ENCODE measurements around the gene HMX3. TPM values are rescaled to one million over a fixed set of nuclear protein-coding genes. Genes with fewer than 3 reads are reported as not detected.
A peak's percentile ranks its signal among the peaks of the same experiment; 100 is the strongest.

HMX3 gene
- total and polyA plus RNA-seq, 2 experiments from 2014 or later = 0.35 TPM; not detected in 1

DNA sequence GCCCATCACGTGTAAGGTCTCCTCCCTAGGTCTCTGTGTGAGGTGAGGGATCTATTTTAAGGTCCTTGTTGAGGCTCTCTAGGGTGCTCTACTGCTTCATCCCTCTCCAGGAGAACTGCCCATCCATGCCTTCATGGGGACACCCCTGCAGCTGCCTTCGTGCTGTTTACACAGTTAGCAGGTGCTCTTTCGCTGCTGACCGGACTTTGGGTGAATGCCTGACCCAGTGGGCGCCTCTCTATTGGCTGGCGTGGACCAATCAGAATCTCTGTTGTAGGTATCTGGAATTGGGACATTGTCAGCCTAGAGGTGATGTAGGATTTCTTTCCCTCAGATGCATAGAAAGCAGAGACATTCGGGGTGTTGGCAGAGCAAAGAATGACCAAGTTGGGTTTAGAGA, 38.7 kb upstream of the HMX3 start:
- Histone ChIP-seq H3K27me3 (ENCODE audit: insufficient read depth) (no peaks in the 10 kb centered on the region), H3K4me1 (ENCODE audit: insufficient read depth) (no peaks in the 10 kb centered on the region), H4K20me1 (replicated peaks; ENCODE audit: insufficient read depth) (no peaks in the 10 kb centered on the region), H3K9me2 (ENCODE audit: insufficient read depth) (no peaks in the 10 kb centered on the region), H3K27ac (ENCODE audit: low read depth) (no peak overlapping the region), H3K79me2 (replicated peaks; ENCODE audit: insufficient read depth) (no peaks in the 10 kb centered on the region), H3K4me2 (no peak overlapping the region), H2AFZ (peak overlapping the region; percentile 63; the same call in 1 of the 2 replicates), H3K4me3 (no peak overlapping the region), H3K36me3 (ENCODE audit: insufficient read depth) (no peaks in the 10 kb centered on the region), H3F3A (replicated peaks; ENCODE audit: low read depth) (no peaks in the 10 kb centered on the region)
- no peak for DNase-seq (ENCODE audit: low spot score)
- Mint-ChIP-seq H3K4me1 (peaks cover 8% of the 10 kb centered on the region), H3K9me3 (no peaks in the 10 kb centered on the region), H3K27ac (no peak overlapping the region), H3K36me3 (ENCODE audit: low read depth) (no peaks in the 10 kb centered on the region), H3K27me3 (ENCODE audit: insufficient read depth, low read depth, poor library complexity) (peaks cover 9% of the 10 kb centered on the region), H3K4me3 (no peak overlapping the region)
- TF ChIP-seq CREB1 (CRISPR knock-in tag; IDR thresholded peaks at IDR 0.05; ENCODE audit: low read depth) (no peak), EZH2 (IDR thresholded peaks at IDR 0.05; ENCODE audit: low read depth, unreplicated experiment) (no peak), STAT1 (IDR thresholded peaks at IDR 0.05; ENCODE audit: unreplicated experiment) (no peak), ZNF331 (CRISPR knock-in tag; IDR thresholded peaks at IDR 0.05; ENCODE audit: low read depth) (no peak), EZH2phosphoT487 (IDR thresholded peaks at IDR 0.05; ENCODE audit: unreplicated experiment) (no peak)
- TF ChIP-seq, protein P1, sequence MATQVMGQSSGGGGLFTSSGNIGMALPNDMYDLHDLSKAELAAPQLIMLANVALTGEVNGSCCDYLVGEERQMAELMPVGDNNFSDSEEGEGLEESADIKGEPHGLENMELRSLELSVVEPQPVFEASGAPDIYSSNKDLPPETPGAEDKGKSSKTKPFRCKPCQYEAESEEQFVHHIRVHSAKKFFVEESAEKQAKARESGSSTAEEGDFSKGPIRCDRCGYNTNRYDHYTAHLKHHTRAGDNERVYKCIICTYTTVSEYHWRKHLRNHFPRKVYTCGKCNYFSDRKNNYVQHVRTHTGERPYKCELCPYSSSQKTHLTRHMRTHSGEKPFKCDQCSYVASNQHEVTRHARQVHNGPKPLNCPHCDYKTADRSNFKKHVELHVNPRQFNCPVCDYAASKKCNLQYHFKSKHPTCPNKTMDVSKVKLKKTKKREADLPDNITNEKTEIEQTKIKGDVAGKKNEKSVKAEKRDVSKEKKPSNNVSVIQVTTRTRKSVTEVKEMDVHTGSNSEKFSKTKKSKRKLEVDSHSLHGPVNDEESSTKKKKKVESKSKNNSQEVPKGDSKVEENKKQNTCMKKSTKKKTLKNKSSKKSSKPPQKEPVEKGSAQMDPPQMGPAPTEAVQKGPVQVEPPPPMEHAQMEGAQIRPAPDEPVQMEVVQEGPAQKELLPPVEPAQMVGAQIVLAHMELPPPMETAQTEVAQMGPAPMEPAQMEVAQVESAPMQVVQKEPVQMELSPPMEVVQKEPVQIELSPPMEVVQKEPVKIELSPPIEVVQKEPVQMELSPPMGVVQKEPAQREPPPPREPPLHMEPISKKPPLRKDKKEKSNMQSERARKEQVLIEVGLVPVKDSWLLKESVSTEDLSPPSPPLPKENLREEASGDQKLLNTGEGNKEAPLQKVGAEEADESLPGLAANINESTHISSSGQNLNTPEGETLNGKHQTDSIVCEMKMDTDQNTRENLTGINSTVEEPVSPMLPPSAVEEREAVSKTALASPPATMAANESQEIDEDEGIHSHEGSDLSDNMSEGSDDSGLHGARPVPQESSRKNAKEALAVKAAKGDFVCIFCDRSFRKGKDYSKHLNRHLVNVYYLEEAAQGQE (IDR thresholded peaks at IDR 0.05; ENCODE audit: unreplicated experiment) = no peak
- TF ChIP-seq, protein P2, sequence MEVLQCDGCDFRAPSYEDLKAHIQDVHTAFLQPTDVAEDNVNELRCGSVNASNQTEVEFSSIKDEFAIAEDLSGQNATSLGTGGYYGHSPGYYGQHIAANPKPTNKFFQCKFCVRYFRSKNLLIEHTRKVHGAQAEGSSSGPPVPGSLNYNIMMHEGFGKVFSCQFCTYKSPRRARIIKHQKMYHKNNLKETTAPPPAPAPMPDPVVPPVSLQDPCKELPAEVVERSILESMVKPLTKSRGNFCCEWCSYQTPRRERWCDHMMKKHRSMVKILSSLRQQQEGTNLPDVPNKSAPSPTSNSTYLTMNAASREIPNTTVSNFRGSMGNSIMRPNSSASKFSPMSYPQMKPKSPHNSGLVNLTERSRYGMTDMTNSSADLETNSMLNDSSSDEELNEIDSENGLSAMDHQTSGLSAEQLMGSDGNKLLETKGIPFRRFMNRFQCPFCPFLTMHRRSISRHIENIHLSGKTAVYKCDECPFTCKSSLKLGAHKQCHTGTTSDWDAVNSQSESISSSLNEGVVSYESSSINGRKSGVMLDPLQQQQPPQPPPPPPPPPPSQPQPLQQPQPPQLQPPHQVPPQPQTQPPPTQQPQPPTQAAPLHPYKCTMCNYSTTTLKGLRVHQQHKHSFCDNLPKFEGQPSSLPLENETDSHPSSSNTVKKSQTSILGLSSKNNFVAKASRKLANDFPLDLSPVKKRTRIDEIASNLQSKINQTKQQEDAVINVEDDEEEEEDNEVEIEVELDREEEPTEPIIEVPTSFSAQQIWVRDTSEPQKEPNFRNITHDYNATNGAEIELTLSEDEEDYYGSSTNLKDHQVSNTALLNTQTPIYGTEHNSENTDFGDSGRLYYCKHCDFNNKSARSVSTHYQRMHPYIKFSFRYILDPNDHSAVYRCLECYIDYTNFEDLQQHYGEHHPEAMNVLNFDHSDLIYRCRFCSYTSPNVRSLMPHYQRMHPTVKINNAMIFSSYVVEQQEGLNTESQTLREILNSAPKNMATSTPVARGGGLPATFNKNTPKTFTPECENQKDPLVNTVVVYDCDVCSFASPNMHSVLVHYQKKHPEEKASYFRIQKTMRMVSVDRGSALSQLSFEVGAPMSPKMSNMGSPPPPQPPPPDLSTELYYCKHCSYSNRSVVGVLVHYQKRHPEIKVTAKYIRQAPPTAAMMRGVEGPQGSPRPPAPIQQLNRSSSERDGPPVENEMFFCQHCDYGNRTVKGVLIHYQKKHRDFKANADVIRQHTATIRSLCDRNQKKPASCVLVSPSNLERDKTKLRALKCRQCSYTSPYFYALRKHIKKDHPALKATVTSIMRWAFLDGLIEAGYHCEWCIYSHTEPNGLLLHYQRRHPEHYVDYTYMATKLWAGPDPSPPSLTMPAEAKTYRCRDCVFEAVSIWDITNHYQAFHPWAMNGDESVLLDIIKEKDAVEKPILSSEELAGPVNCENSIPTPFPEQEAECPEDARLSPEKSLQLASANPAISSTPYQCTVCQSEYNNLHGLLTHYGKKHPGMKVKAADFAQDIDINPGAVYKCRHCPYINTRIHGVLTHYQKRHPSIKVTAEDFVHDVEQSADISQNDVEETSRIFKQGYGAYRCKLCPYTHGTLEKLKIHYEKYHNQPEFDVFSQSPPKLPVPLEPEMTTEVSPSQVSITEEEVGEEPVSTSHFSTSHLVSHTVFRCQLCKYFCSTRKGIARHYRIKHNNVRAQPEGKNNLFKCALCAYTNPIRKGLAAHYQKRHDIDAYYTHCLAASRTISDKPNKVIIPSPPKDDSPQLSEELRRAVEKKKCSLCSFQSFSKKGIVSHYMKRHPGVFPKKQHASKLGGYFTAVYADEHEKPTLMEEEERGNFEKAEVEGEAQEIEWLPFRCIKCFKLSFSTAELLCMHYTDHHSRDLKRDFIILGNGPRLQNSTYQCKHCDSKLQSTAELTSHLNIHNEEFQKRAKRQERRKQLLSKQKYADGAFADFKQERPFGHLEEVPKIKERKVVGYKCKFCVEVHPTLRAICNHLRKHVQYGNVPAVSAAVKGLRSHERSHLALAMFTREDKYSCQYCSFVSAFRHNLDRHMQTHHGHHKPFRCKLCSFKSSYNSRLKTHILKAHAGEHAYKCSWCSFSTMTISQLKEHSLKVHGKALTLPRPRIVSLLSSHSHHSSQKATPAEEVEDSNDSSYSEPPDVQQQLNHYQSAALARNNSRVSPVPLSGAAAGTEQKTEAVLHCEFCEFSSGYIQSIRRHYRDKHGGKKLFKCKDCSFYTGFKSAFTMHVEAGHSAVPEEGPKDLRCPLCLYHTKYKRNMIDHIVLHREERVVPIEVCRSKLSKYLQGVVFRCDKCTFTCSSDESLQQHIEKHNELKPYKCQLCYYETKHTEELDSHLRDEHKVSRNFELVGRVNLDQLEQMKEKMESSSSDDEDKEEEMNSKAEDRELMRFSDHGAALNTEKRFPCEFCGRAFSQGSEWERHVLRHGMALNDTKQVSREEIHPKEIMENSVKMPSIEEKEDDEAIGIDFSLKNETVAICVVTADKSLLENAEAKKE (CRISPR knock-in tag; IDR thresholded peaks at IDR 0.05) = no peak
- TF ChIP-seq, protein P3, sequence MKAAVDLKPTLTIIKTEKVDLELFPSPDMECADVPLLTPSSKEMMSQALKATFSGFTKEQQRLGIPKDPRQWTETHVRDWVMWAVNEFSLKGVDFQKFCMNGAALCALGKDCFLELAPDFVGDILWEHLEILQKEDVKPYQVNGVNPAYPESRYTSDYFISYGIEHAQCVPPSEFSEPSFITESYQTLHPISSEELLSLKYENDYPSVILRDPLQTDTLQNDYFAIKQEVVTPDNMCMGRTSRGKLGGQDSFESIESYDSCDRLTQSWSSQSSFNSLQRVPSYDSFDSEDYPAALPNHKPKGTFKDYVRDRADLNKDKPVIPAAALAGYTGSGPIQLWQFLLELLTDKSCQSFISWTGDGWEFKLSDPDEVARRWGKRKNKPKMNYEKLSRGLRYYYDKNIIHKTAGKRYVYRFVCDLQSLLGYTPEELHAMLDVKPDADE (IDR thresholded peaks at IDR 0.05) = no peak
- ATAC-seq = no peak

All from GM23338 (cell line).